Adrenal gland (tissue), 12 donors: ENCODE measurements around the gene STMN3. TPM values are rescaled to one million over a fixed set of nuclear protein-coding genes. Genes with fewer than 3 reads are reported as not detected.

ENCODE experiments used
- DNase-seq, 7 donors: peaks; one replicate each; pipeline ENCODE4 v3.0.0-alpha.2; 2019 to 2020
- H3K27ac ChIP-seq, 5 donors: fragments of 200-600 bp; sonication (generic) in 4 of 5; 1 replicate in 3 of 5; 2 replicates in 2 of 5; pipeline versions ENCODE4 v1.5.1 to v1.8.0; 2016 to 2020; ENCODE audit warnings: mild to moderate bottlenecking in 1 of 5
- H3K27me3 ChIP-seq: fragments of 200-600 bp; 2 replicates; pipeline ENCODE4 v1.8.0; 2021
- H3K36me3 ChIP-seq, 2 donors: fragments of 200-600 bp; replicated peaks in 1 of 2; 1 replicate in 1 of 2; 2 replicates in 1 of 2; pipeline versions ENCODE4 v1.5.1 to v1.8.0; 2018 to 2022
- H3K4me1 ChIP-seq, 2 donors: fragments of 200-600 bp; replicated peaks in 1 of 2; 1 replicate in 1 of 2; 2 replicates in 1 of 2; pipeline versions ENCODE4 v1.5.1 to v1.8.0; 2018 to 2021
- H3K4me3 ChIP-seq, 4 donors: fragments of 200-600 bp; sonication (generic) in 3 of 4; one replicate each; pipeline ENCODE4 v1.5.1; 2016 to 2018
- H3K9me3 ChIP-seq, 3 donors: fragments of 200-600 bp; sonication (generic) in 1 of 3; replicated peaks in 1 of 3; 1 replicate in 2 of 3; 2 replicates in 1 of 3; pipeline versions ENCODE4 v1.5.1 to v1.8.0; 2016 to 2021
- CTCF ChIP-seq, 6 experiments: fragments of 450-650 bp in 4 of 6; fragments of 200-600 bp in 2 of 6; sonication (generic) in 1 of 6; IDR thresholded peaks; 1 replicate in 5 of 6; 2 replicates in 1 of 6; pipeline versions ENCODE4 v1.5.1 to v1.8.0; 2016 to 2021; ENCODE audit warnings: antibody characterized with exemption in 6 of 6, mild to moderate bottlenecking in 2 of 6, moderate library complexity in 1 of 6
- POLR2A ChIP-seq, 2 donors: fragments of 450-650 bp; IDR thresholded peaks; one replicate each; pipeline ENCODE4 v1.6.1; 2017; ENCODE audit warnings: antibody characterized with exemption in 2 of 2, mild to moderate bottlenecking in 2 of 2, moderate library complexity in 1 of 2
- whole genome bisulfite sequencing, 4 donors: extraction: QIAGEN DNeasy Blood & Tissue Kit in 2 of 4; methylation state at CpG; one replicate each; pipeline versions ENCODE4 v1.1.5 to v1.1.7; 2013 to 2017; 5-methylcytosine and 5-hydroxymethylcytosine counted together
- intact Hi-C, 2 donors: fragments of 100-400 bp; cut with DNase I; formaldehyde crosslinking; loops; one replicate each; pipeline versions ENCODE4 v1.14.1 to v1.15.0; 2022 to 2023
- polyA plus RNA-seq, 3 donors: library from polyadenylated mRNA; stranded (reverse); fragments of 200-250 nt in 2 of 3; fragments of 350-450 nt in 1 of 3; fragmentation: Illumina TruSeq in 1 of 3; extraction: RNeasy Lipid Tissue Mini Kit (QIAGEN cat#74804) in 1 of 3; gene quantifications; one replicate each; pipeline ENCODE4 v1.2.3, GENCODE V29; 2013 to 2014
- total RNA-seq, 9 donors: library from RNA; depleted of rRNA in 4 of 9; stranded (reverse); fragments of >200 nt in 4 of 9; fragments of 120-200 nt in 1 of 9; fragmentation: NEBNext Ultra II Directional in 1 of 9; extraction: Animal tissue kit (Norgen Biotek cat#: 25700) in 1 of 9; gene quantifications; one replicate each; pipeline versions ENCODE4 v1.1.0 to v1.2.4, GENCODE V29; 2013 to 2023
- donor health status: healthy with polysubstance abuse.
- donor health status: Bipolar disorder and iron deficiency.
- donor health status: DM: yes; HTN: yes; CAD: no.
- donor health status: DM: no; HTN: no; CAD: no.
- donor health status: DM: no; HTN: no; CAD: no.
- donor health status: DM: yes; HTN: yes; CAD: no.

Gene STMN3
- total and polyA plus RNA-seq, 12 donors, result 29.2 to 109 (median 54.5) TPM

GRCh38 chr20:63627751-63628245 lies 25.4 kb downstream of the STMN3 start:
- intact Hi-C loops, result no loop called here

GRCh38 chr20:63627129-63627750 lies 26.0 kb downstream of the STMN3 start:
- Histone ChIP-seq H3K4me1 (peaks cover 19 to 24% of the 10 kb centered on the region in 2 donors), H3K27ac (peak overlapping the region; percentile 93 to 100 (median 95)), H3K4me3 (peak overlapping the region; percentile 27 to 86 (median 72)), H3K9me3 (no peaks in the 10 kb centered on the region), H3K36me3 (no peaks in the 10 kb centered on the region), H3K27me3 (no peaks in the 10 kb centered on the region)
- 0 to 2% (median 1%) methylated on average over 9 to 68 of the region's 68 CpGs; no CpG with 5 or more reads in 1 of the 4 donors for WGBS, 4 donors
- no peak for TF ChIP-seq CTCF (IDR thresholded peaks at IDR 0.05)
- peak; percentile 20 to 81 for TF ChIP-seq POLR2A (IDR thresholded peaks at IDR 0.05)
- DNase-seq, result peak; percentile 94 to 97 (median 95)
- intact Hi-C loops, result no loop called here

More at GRCh38 chr20:63627751-63628245, 25.4 kb downstream of the STMN3 start:
- Histone ChIP-seq H3K4me1 (peaks cover 15 to 19% of the 10 kb centered on the region in 2 donors), H3K36me3 (no peaks in the 10 kb centered on the region), H3K4me3 (peak overlapping the region in 3 of 4 donors; percentile 38 to 86 (median 65)), H3K27me3 (no peaks in the 10 kb centered on the region), H3K9me3 (no peaks in the 10 kb centered on the region), H3K27ac (peak overlapping the region in 3 of 5 donors; percentile 95 to 100 (median 95))
- 4 to 18% (median 10%) methylated on average over 1 to 28 of the region's 28 CpGs for WGBS, 4 donors
- peak in 1 of 7 donors; percentile 46 for DNase-seq
- TF ChIP-seq POLR2A (IDR thresholded peaks at IDR 0.05), result no peak
- no peak for TF ChIP-seq CTCF (IDR thresholded peaks at IDR 0.05)

GRCh38 chr20:63626424-63627128 lies 26.6 kb downstream of the STMN3 start, which contains the start of gene GMEB2:
Gene GMEB2, minus strand, starts transcription at chr20:63627101. Its CDS starts 7,704 bp downstream, at chr20:63619397.
- 0 to 1% (median 0%) methylated on average over 2 to 112 of the region's 114 CpGs for WGBS, 4 donors
- Histone ChIP-seq H3K36me3 (no peaks in the 10 kb centered on the region), H3K27ac (peak within 1 kb of the TSS; percentile 93 to 100 (median 95)), H3K9me3 (no peaks in the 10 kb centered on the region), H3K27me3 (no peaks in the 10 kb centered on the region), H3K4me3 (peak within 1 kb of the TSS; percentile 65 to 99 (median 89)), H3K4me1 (peaks cover 25 to 27% of the 10 kb centered on the region in 2 donors)
- intact Hi-C loops, result no loop called here
- peak; percentile 70 to 82 (median 77) for DNase-seq
- TF ChIP-seq POLR2A (IDR thresholded peaks at IDR 0.05) (peak; percentile 44 to 51), CTCF (IDR thresholded peaks at IDR 0.05) (no peak)

GRCh38 chr20:63625771-63626423 lies 27.3 kb downstream of the STMN3 start:
- peak in 4 of 7 donors; percentile 23 to 48 (median 48) for DNase-seq
- Histone ChIP-seq H3K27ac (peak overlapping the region; percentile 64 to 100 (median 95)), H3K4me3 (peak overlapping the region; percentile 38 to 99 (median 89)), H3K27me3 (no peaks in the 10 kb centered on the region), H3K36me3 (no peaks in the 10 kb centered on the region), H3K9me3 (no peaks in the 10 kb centered on the region), H3K4me1 (peaks cover 25 to 27% of the 10 kb centered on the region in 2 donors)
- WGBS, 4 donors, result 15 to 31% (median 21%) methylated on average over 17 to 33 of the region's 36 CpGs
- intact Hi-C loops, result no loop called here
- no peak for TF ChIP-seq CTCF (IDR thresholded peaks at IDR 0.05)
- peak in 1 of 2 donors; percentile 5 for TF ChIP-seq POLR2A (IDR thresholded peaks at IDR 0.05)
